GM06990 (cell line): ENCODE measurements around the gene APOA1.
A peak's percentile ranks its signal among the peaks of the same experiment; 100 is the strongest.

ENCODE experiments used
- DNase-seq: peaks from one replicate; pipeline ENCODE4 v3.0.0-alpha.2; 2011; ENCODE audit not compliant: insufficient read length; ENCODE audit errors: extremely low read depth
- H3K27me3 ChIP-seq: replicated peaks from 2 replicates; pipeline ENCODE4 v1.6.0; 2011; ENCODE audit warnings: low read length; ENCODE audit not compliant: control insufficient read depth, insufficient read depth
- H3K36me3 ChIP-seq: 2 replicates; pipeline ENCODE4 v1.5.1; 2011; ENCODE audit warnings: low read length; ENCODE audit not compliant: control insufficient read depth, insufficient read depth
- H3K4me3 ChIP-seq: replicated peaks from 2 replicates; pipeline ENCODE4 v1.5.1; 2011; ENCODE audit warnings: low read depth, mild to moderate bottlenecking, control low read depth, low read length
- CTCF ChIP-seq: IDR thresholded peaks from 2 replicates; pipeline ENCODE4 v1.5.1; 2011; ENCODE audit warnings: low read length, control low read depth, mild to moderate bottlenecking, inconsistent platforms; ENCODE audit not compliant: insufficient read depth, poor library complexity, severe bottlenecking

Gene APOA1

GRCh38 chr11:116791002-116791812 is 46.2 kb downstream of the APOA1 start:
- DNase-seq, result peak; percentile 54
- Histone ChIP-seq H3K36me3 (peaks cover 2% of the 10 kb centered on the region; the same call in 1 of the 2 replicates), H3K4me3 (no peak overlapping the region), H3K27me3 (no peaks in the 10 kb centered on the region)
- TF ChIP-seq CTCF, result peak; percentile 94

- no peak for DNase-seq
- TF ChIP-seq CTCF, result no peak
Observed at GRCh38 chr11:116790167-116791001, 47.0 kb downstream of the APOA1 start.

GRCh38 chr11:116788975-116789374 is 48.4 kb downstream of the APOA1 start:
- Histone ChIP-seq H3K4me3 (no peak overlapping the region), H3K27me3 (no peaks in the 10 kb centered on the region), H3K36me3 (peaks cover 18% of the 10 kb centered on the region)
- TF ChIP-seq CTCF, result no peak
- DNase-seq, result no peak

More at GRCh38 chr11:116790167-116791001, 47.0 kb downstream of the APOA1 start:
- no peaks in the 10 kb centered on the region for H3K27me3 ChIP-seq
- peaks cover 7% of the 10 kb centered on the region for H3K36me3 ChIP-seq
- H3K4me3 ChIP-seq, result no peak overlapping the region

GRCh38 chr11:116788534-116788933 is 48.9 kb downstream of the APOA1 start:
- H3K4me3 ChIP-seq, result peak overlapping the region; percentile 78
- peaks cover 19% of the 10 kb centered on the region for H3K36me3 ChIP-seq
- no peak for DNase-seq
- no peak for TF ChIP-seq CTCF
- H3K27me3 ChIP-seq, result no peaks in the 10 kb centered on the region

GRCh38 chr11:116787786-116788486 is 49.5 kb downstream of the APOA1 start, which contains the start of gene ZPR1:
Gene ZPR1 (minus strand): TSS chr11:116788023. CDS start chr11:116787990, 33 bp downstream.
- TF ChIP-seq CTCF, result no peak

More at GRCh38 chr11:116787786-116788486, 49.5 kb downstream of the APOA1 start, which contains the start of gene ZPR1:
- Histone ChIP-seq H3K4me3 (peak within 1 kb of the TSS; percentile 78), H3K27me3 (no peaks in the 10 kb centered on the region), H3K36me3 (peaks cover 23% of the 10 kb centered on the region)
- peak; percentile 79 for DNase-seq
